Right lung (tissue), 10 donors: ENCODE measurements around the gene CTNNB1. TPM values are rescaled to one million over a fixed set of nuclear protein-coding genes. Genes with fewer than 3 reads are reported as not detected.
A peak's percentile ranks its signal among the peaks of the same experiment; 100 is the strongest.

ENCODE experiments used
- DNase-seq, 2 donors: peaks; one replicate each; pipeline ENCODE4 v3.0.0-alpha.2; 2013
- long read RNA-seq, 8 donors: transcript quantifications; one replicate each; lab custom pipeline, GENCODE V29; 2026
- polyA plus RNA-seq, 5 donors: library from polyadenylated mRNA; unstranded; fragments of 120-200 nt; gene quantifications; one replicate each; pipeline versions ENCODE4 v1.2.1 to v1.2.3, GENCODE V29; 2013; ENCODE audit warnings: inconsistent platforms in 1 of 5, low replicate concordance in 1 of 5; ENCODE audit not compliant: insufficient read length in 5 of 5, insufficient read depth in 1 of 5

CTNNB1 gene
- 100 to 1,000 TPM; 370 to 453 (median 424) TPM for polyA plus RNA-seq
- long read RNA-seq, donor 1, full-length matches to known transcripts, result 63 of 107 reads
- long read RNA-seq, donor 1, partial matches to known transcripts, result 44 of 107 reads
- long read RNA-seq, donor 1, other reads (novel, unspliced or antisense), result 0 of 107 reads
- long read RNA-seq, donor 2, full-length matches to known transcripts, result 38 of 75 reads
- long read RNA-seq, donor 2, partial matches to known transcripts, result 37 of 75 reads
- long read RNA-seq, donor 2, other reads (novel, unspliced or antisense), result 0 of 75 reads
- long read RNA-seq, donor 3, full-length matches to known transcripts, result 36 of 99 reads
- long read RNA-seq, donor 3, partial matches to known transcripts, result 63 of 99 reads
- long read RNA-seq, donor 3, other reads (novel, unspliced or antisense), result 0 of 99 reads
- long read RNA-seq, donor 4, full-length matches to known transcripts, result 31 of 60 reads
- long read RNA-seq, donor 4, partial matches to known transcripts, result 29 of 60 reads
- long read RNA-seq, donor 4, other reads (novel, unspliced or antisense), result 0 of 60 reads
- long read RNA-seq, donor 5, full-length matches to known transcripts, result 51 of 143 reads
- long read RNA-seq, donor 5, partial matches to known transcripts, result 92 of 143 reads
- long read RNA-seq, donor 5, other reads (novel, unspliced or antisense), result 0 of 143 reads
- long read RNA-seq, donor 6, full-length matches to known transcripts, result 78 of 785 reads
- long read RNA-seq, donor 6, partial matches to known transcripts, result 707 of 785 reads
- long read RNA-seq, donor 6, other reads (novel, unspliced or antisense), result 0 of 785 reads
- long read RNA-seq, donor 7, full-length matches to known transcripts, result 32 of 140 reads
- long read RNA-seq, donor 7, partial matches to known transcripts, result 108 of 140 reads
- long read RNA-seq, donor 7, other reads (novel, unspliced or antisense), result 0 of 140 reads
- long read RNA-seq, donor 8, full-length matches to known transcripts, result 16 of 25 reads
- long read RNA-seq, donor 8, partial matches to known transcripts, result 9 of 25 reads
- long read RNA-seq, donor 8, other reads (novel, unspliced or antisense), result 0 of 25 reads

DNA sequence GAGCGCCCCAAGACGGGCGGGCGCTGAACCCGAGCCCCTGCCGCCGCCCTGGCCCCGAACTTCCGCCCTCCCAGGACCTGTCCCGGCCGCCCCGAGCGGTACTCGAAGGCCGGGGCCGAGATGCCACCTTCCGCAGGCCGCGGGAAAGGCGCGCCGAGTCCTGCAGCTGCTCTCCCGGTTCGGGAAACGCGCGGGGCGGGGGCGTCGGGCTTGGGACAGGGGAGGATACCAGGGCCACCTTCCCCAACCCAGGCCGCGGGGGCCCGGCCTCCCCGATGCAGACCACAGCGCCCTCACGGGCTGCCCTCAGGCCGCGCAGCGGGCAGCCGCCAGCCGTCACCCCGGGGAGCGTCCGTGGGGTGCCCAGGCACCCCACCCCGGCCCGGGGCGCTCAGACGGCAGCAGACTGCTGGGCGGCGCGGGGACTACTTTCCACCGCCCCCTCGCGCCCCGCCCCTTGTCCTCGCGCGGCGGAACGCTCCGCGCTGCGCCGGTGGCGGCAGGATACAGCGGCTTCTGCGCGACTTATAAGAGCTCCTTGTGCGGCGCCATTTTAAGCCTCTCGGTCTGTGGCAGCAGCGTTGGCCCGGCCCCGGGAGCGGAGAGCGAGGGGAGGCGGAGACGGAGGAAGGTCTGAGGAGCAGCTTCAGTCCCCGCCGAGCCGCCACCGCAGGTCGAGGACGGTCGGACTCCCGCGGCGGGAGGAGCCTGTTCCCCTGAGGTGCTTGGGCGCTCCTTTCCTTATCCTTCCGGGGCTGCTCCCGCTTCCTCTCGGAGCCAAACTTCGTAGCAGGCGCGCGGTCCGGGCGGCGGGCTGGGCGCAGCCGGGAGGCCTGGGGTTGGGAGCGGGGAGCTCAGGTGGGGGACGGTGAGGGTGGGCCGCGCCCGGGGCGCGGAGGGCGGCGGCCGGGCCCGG, at the start of gene CTNNB1:
TSS of gene CTNNB1 (plus strand) at position 556 of the 916 bp plus-strand sequence. CDS start 24,564 bp downstream, outside the sequence.
- peak; percentile 95 to 96 for DNase-seq

DNA sequence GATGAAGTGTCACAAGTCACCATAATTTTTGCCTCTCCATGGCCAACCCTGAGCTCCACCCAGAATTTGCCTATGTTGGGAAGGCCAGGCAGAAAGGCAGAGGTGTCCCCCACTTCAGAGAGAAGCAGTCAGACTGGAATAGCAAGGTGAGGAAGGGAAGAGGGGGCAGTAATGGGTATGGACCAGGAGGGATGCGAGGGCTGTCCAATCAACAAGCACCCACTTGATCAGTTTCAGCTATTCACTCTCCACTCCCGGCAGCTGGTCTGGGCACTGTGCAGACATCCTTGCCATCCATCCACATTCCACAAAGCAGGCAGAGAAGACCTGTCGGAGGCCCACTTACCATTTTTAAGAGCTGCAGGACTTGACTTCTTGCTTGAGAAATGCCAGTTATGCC, 43.5 kb upstream of the CTNNB1 start:
- DNase-seq, result no peak

DNA sequence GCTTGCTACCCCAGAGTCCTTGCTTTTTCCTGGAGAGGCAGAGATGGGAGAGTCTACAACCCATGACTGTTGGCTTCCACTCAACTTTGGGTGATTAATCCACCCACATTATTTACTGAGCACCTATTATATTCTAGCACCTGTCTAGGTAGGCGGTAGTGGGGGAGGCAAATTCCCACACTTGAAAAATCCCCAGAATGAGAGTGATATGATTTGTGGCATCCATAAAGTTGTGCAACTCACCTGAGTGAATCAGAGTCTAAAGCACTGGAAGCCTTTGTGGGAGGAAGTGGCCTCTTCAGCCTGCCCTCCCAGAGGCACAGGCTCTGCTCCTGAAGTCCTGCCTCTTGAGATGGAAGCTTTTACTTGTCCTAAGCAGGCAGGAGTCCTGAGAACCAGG, 40.4 kb upstream of the CTNNB1 start:
- no peak for DNase-seq

DNA sequence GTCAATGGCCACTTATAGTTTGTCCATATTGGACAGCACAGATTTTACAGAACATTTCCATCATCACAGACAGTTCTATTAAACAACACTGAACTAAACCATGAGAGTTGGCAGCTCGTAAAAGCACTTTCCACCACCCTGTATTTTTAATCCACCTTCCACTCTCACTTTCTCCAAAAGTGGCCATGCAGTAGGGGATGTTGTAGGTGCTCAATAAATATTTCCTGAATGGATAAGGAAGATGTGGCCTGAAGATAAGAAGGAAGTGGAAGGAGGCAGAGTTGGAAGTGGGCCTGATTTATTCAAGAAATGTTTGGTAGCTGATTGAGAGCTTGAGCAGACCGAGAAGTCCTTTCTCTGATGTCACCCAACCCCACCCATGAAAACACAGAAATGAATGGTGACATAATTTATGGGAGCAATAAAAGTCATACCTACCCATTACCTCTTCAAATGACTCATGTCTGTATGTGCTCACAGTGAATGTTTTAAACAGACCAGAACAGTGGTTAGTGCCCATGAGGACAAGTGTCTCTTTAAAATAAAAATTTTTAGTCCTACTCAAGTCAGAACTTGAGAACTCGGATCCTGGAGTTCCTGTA, 39.6 kb upstream of the CTNNB1 start:
- no peak for DNase-seq

DNA sequence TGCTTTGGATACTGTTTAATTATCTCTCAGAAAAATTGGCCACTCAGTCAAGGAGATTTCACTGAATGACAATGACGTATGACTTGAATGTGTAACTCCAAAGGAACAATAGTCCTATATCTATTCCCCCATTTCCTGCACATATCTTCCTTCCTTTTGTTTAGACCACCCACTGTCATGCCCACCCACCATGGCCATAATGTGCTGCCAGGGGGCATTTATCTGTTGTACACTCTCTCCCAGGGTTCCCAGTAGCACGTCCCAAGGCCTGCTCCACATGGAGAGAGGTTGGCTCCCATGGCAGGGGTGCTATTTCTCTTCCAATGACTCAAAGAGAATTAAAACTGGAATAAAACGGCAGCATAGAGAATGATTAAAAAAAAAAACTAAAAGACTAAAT, 36.8 kb upstream of the CTNNB1 start:
- DNase-seq, result no peak

DNA sequence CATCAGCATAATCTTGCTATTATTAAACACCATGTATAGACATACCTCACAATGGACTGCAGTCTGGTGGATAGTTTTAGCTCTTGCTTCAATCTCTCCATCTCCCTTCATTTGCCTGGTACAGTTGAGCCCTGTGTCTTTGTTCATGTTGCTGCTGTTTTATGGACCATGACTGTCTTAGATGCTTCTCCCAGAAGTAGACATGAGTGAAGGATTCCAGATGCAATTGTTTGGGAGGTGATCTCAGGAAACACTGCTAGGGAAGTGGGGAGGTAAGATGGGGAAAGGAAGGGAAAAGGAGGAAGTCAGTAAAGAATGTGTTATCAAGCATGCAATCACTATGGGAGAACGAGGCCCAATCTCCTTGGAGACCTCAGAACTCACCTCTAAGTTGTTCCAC, 36.3 kb upstream of the CTNNB1 start:
- no peak for DNase-seq

DNA sequence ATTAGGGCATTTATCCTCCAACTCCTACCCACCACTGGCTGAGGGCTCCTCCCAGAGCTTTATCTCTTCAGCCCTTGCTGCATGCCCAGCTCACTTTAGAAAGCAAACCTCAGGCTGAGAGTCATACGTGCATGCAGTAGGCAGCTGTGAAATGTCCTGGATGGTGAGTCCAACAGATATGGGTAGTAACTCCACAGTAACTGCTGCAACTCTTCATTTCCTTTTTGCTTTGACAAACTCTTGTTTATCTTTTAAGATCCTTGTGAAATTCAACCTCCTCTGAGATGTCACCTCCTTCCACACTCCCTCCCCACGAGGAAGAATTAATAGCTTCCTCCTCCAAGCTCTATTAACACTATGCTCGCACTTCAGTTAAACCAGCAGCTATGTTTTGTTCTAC, 35.9 kb upstream of the CTNNB1 start:
- no peak for DNase-seq

DNA sequence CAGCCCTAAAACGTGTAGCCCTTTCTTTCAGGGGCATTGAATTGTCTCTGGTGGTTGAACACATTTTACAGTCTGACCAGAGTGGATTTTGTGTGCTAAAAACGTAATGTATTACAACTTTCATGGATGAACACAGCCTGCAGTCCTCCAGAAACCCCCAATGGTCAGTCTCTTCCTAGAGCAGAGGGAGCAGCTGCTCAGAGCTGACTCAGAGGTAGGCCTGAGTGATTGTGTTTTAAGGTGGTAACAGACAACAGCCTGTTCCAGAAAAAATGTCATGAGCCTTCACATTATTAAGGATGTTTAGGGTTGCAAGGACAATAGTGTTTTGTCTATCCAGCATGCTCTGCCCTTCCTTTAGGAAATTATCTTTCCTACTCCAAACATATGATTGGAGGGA, 34.5 kb upstream of the CTNNB1 start:
- no peak for DNase-seq

DNA sequence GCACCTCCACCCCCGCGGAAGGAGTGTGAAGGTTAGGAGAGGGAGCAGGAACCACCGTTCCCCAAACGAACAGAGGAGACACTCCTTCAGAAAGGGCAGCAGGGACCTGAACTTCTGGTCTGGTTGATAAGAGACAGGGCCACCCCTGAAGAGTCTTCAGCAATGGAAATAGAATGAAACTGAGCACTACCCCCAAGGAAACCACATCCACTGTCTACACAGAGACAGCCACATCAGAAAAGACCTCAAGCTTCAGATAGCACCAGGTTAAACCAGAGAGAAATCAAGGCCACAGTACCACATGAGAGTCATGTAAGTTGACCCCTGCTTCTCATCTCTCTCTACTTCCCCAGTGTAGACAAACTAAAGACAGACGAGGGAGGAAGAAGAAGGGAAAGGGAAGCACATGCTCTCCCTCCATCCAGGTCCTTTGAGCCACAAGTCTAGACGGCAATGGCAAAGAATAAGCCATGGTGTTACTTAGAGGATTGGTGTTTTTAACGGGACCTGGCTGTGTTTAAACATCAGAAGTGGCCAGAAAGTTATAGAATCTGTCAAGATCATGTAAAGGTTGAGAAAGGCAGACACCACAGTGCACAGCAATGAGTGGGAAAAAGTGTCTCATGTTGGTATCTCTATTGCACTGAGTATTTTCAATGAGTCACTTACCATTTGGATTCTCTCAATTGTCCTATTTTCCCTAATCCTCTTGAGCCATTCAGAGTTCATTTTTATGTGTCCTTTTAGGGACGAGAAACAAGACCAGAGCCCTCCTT, 31.4 kb upstream of the CTNNB1 start:
- DNase-seq, result no peak

DNA sequence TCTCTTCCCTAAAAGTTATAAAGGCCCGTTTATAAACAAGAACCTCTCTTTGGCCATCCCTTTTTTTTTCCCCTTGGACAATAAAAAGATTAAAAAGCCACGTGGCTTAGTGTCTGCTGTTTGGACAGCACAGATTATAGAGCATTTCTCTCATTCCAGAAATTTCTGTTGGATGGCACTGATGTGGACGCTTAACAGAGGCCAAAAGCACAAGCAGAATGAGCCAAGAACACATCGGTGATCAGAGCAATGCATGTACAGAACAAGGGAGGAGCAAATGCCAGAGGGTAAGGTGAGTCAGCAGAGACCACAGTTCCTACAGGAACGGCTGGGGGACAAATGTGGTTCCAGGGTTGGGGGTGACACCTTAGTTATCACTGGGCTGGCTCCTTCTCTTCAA, 30.3 kb upstream of the CTNNB1 start:
- DNase-seq, result no peak

DNA sequence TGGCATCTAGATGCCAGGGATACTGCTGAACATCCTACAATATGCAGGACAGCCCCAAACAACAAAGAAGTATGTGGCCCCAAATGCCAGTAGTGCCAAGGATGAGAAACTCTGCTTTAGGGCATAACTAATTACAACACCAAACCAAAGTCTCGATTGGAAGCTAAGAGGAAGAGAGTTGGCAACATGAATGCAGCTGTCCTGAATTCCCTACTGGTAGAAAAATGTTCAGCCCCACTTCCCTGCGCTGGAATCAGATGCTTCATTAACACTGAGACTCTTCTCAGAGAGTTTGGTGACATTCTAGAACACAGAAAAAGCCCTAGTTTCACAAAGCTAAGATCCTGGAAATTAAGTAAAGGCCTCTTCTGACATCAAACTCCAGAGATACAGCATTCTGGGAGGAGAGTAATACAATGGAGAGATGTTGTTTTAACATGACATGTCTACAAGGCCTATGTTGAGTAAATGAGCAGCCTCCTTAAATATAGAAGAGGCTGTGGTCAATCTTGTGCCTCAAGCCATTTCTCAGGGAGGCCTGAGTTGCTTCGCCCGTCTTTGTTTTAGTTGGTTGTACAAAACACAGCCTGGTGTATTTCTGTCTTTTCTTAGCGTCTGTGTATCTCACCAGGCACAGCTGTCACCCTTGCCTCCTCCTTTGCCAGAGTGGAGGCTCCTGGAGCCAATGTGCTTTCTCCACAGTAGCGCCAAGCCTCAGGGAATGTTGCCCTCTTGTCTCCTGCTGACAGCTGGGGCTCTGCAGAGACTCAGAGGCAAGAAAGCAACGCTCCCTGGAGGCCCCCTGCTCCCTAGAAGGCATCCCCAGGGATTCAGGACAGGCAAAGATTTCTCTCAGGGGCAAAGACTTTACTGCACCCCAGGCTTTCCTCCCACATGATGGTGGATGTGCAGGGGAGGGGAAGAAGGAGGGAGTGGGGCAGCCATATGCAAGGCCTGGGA, 25.1 kb upstream of the CTNNB1 start:
- DNase-seq, result no peak

DNA sequence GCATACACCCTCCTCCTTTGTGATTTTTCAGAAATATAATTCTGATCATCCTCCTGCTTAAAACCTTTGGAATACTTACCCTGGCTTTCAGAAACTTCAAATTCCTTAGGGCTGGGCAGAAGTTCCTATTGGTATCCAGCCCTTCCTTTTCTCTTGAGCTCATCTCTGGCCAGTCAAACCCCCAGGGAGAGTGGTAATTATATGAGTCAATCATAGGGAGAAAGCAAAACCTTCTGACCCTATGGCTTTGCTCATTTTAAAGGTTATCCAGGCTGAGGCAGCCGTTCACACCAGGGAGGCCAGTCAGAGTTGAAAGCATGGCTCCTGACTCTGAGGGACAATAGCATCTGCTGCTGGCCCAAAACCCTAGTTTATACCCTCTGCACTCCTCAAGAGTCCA, 23.9 kb upstream of the CTNNB1 start:
- no peak for DNase-seq

DNA sequence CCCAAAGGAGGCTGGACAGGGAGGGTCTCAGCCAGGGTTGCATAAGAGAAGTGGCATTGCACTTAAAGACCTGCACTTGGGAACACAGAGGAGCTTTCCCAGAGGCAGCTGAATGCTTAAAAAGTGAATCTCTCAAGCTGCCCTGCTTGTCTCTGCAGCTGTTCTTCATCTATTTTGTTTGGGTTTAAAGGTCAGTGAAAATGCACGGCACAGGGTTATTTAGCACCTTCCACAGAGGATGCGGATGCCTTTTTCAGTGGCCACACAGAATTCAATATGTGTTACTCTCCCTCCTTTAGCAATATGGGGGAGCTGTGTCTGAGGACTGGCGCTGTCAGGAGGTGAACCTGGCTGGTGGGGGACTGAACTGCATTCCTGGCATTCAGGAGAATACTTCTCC, 22.7 kb upstream of the CTNNB1 start:
- no peak for DNase-seq

DNA sequence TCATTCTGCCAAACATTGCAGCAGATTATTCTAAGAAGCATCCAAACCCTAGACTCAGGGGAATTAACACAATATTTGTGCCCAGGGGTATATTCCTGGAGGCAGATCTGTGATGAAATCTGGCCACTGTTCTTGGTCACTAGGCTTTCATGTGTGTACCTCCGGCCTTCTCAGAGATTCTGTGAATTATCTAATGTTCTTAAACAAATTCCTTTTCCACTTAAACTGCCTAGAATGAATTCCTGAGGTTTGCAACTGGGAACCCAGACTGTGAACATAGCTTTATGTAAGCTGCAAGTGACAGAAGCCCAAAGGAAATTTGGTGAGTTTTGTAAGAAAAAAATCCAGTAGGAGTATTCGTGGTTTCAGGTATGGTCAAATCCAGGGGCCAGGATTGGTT, 20.7 kb upstream of the CTNNB1 start:
- no peak for DNase-seq

DNA sequence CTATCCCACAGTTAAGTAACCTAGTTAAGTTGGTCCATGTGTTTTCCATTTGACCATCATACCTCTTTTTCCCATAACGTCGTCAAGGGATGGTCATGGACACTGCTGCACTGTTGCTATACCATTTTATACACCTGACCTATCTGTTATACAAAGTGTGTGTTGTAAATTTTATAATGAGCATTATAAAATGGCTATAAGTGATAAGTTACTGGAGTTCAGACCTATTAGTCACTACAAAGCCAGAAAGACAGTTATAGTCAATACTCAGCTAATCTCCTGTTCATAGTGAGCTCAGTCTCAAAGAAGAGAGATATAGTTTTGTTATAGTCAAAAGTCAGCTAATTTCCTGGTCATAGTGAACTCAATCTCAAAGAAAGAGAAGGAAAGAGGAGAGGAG, 18.9 kb upstream of the CTNNB1 start:
- DNase-seq, result no peak

DNA sequence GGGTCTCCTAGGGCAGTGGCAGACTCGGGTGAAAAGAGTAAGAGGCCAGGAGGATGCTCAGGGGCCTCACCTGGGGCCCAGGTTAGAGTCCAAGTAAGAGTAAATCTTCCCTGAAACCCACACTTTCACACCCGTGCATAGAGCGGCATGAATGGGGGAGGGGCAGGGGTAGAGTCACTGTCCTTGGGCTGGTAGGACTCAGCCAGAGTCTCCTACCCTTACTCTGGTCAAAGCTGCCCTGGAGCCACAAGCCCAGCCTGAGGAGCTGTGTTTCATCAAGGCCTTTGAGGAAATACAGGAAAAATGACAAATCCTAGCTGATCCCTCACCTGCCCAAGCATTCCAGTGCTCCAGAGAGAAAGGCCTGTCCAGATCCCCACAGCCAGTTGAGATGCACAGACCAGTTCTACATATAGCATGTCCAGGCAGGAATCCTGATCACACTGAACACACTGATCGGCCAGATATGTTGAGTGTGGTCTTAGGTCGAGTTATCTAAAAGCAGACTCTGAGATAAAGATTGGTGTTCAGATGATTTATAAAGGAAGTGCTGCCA, 16.7 kb upstream of the CTNNB1 start:
- no peak for DNase-seq

DNA sequence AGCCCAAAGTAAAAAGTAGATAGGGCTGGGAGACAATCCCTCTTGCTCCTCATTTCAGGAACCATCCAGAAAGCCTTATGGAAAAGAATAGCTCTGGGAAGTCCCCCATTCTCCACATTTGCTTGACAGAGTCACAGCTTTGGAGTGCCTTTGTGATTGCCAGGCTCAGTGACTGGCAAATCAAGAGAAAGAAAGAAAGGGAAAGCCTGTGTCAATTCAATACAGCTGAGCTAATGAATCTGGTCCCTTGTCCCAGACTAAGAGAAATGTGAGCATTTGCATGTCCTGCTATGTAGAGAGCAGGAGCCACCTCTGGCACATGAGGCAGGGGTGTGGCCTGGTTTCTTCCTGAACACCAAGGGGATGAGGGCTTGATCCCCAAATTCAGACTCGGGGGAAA, 14.9 kb upstream of the CTNNB1 start:
- no peak for DNase-seq

DNA sequence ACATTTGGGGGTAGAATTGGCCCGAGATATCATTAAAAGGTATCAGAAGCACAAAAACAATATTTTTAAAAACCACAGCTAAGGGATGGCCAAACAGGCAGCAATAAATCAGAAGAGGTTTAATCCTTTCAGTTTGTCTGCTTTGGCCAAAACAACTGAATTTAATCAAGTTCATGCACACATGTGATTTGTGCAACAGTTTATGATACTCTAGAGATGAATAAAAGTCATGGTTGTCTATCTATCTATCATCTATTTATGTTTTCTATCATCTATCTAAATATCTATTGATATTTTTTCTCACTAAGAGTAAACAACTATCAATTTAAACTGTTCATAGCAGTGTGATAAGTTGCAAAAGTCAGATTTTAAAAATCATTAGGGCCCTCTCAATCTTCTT, 13.0 kb upstream of the CTNNB1 start:
- DNase-seq, result no peak

DNA sequence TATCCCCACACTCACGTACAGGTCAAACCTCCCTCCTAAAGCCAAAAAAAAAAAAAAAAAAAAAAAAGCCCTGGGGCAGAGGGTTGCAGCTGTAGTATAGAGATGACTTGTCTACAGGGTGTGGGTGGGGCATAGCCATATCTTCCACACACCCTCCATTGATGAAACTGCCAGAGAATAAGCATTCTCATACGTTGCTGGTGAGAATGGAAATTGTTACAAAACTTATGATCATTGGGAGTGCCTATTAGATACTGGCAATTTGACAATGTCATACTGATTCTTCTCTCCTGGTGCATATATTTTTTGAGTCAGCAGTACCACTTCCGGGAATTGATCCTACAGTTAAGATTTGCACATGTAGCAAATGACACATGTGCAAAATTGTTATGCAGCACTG, 11.0 kb upstream of the CTNNB1 start:
- DNase-seq, result no peak
